Measurements from ENCODE around the gene OSBPL5. TPM values are rescaled to one million over a fixed set of nuclear protein-coding genes. Genes with fewer than 3 reads are reported as not detected.

The OSBPL5 gene
- total RNA-seq, 1 experiment from 2014 or later = 11.0 TPM

GRCh38 chr11:3041699-3042441 is 123.2 kb downstream of the OSBPL5 start:
- Histone ChIP-seq H3K4me3 (no peak overlapping the region), H3K36me3 (peaks cover 65% of the 10 kb centered on the region), H3K9me3 (no peaks in the 10 kb centered on the region), H3K27me3 (no peaks in the 10 kb centered on the region)
- peak; percentile 72 for DNase-seq

- no peak for DNase-seq
- Histone ChIP-seq H3K27me3 (no peaks in the 10 kb centered on the region), H3K9me3 (no peaks in the 10 kb centered on the region), H3K36me3 (peaks cover 64% of the 10 kb centered on the region), H3K4me3 (no peak overlapping the region)
These were observed 124.2 kb downstream of the OSBPL5 start for GRCh38 chr11:3040881-3041280.

- H3K27me3 ChIP-seq = no peaks in the 10 kb centered on the region
- H3K9me3 ChIP-seq = no peaks in the 10 kb centered on the region
- no peak overlapping the region for H3K4me3 ChIP-seq
- no peak for DNase-seq
- peaks cover 68% of the 10 kb centered on the region for H3K36me3 ChIP-seq
These were observed 127.2 kb downstream of the OSBPL5 start for GRCh38 chr11:3037945-3038271.

Other genes starting within 250 kb of the OSBPL5 start
- gene PHLDA2, start 235.9 kb downstream of the OSBPL5 start, total RNA-seq (2014; rRNA removed; shearing (Covaris generic); ENCODE audit: low replicate concordance) = 4.0 and 26.4 TPM in 2 replicates
- gene NAP1L4, start 173.0 kb downstream of the OSBPL5 start, total RNA-seq (2014; rRNA removed; shearing (Covaris generic); ENCODE audit: low replicate concordance) = 98.0 and 116 TPM in 2 replicates
- gene CARS1, start 107.9 kb downstream of the OSBPL5 start, total RNA-seq (2014; rRNA removed; shearing (Covaris generic); ENCODE audit: low replicate concordance) = 48.5 and 57.2 TPM in 2 replicates
- not detected in 2 replicates for gene MRGPRG, start 53.5 kb upstream of the OSBPL5 start, total RNA-seq (2014; rRNA removed; shearing (Covaris generic); ENCODE audit: low replicate concordance)
- not detected in 2 replicates for gene MRGPRE, start 67.1 kb upstream of the OSBPL5 start, total RNA-seq (2014; rRNA removed; shearing (Covaris generic); ENCODE audit: low replicate concordance)
- 8.3 and 10.2 TPM in 2 replicates for gene ZNF195, start 213.8 kb upstream of the OSBPL5 start, total RNA-seq (2014; rRNA removed; shearing (Covaris generic); ENCODE audit: low replicate concordance)